Measurements from ENCODE around the gene DLK2.

DNA sequence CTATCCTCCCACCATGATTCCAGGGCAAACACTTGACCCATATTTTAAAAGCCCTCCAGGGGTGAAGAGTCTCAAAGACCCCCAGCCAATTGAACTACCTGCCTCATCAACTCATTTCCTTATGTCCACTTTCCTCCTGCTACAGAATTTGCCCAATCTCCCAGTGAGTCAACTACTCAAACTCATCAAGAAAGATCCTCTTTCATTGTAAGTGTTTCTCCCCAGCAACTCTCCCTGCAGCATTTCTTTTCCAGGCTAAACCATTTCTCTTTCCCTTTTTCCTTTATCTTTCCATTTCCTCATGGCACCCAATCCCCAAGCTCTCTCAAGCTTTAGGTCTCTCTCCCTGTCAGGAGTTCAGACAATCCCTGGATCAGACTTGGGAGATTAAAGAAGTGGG lies 1.5 kb downstream of the DLK2 start:
- TF ChIP-seq, protein P1, sequence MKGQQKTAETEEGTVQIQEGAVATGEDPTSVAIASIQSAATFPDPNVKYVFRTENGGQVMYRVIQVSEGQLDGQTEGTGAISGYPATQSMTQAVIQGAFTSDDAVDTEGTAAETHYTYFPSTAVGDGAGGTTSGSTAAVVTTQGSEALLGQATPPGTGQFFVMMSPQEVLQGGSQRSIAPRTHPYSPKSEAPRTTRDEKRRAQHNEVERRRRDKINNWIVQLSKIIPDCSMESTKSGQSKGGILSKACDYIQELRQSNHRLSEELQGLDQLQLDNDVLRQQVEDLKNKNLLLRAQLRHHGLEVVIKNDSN (CRISPR knock-in tag; IDR thresholded peaks at IDR 0.05), result no peak
- TF ChIP-seq, protein P2, sequence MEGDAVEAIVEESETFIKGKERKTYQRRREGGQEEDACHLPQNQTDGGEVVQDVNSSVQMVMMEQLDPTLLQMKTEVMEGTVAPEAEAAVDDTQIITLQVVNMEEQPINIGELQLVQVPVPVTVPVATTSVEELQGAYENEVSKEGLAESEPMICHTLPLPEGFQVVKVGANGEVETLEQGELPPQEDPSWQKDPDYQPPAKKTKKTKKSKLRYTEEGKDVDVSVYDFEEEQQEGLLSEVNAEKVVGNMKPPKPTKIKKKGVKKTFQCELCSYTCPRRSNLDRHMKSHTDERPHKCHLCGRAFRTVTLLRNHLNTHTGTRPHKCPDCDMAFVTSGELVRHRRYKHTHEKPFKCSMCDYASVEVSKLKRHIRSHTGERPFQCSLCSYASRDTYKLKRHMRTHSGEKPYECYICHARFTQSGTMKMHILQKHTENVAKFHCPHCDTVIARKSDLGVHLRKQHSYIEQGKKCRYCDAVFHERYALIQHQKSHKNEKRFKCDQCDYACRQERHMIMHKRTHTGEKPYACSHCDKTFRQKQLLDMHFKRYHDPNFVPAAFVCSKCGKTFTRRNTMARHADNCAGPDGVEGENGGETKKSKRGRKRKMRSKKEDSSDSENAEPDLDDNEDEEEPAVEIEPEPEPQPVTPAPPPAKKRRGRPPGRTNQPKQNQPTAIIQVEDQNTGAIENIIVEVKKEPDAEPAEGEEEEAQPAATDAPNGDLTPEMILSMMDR (IDR thresholded peaks at IDR 0.05), result no peak
- TF ChIP-seq, protein P3, sequence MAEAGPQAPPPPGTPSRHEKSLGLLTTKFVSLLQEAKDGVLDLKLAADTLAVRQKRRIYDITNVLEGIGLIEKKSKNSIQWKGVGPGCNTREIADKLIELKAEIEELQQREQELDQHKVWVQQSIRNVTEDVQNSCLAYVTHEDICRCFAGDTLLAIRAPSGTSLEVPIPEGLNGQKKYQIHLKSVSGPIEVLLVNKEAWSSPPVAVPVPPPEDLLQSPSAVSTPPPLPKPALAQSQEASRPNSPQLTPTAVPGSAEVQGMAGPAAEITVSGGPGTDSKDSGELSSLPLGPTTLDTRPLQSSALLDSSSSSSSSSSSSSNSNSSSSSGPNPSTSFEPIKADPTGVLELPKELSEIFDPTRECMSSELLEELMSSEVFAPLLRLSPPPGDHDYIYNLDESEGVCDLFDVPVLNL (CRISPR knock-in tag; IDR thresholded peaks at IDR 0.05; ENCODE audit: borderline replicate concordance, low read depth), result no peak
- TF ChIP-seq ZNF317 (CRISPR knock-in tag; IDR thresholded peaks at IDR 0.05; ENCODE audit: borderline replicate concordance, low read depth) (no peak), ETV6 (CRISPR knock-in tag; IDR thresholded peaks at IDR 0.05) (no peak), CREM (CRISPR knock-in tag; IDR thresholded peaks at IDR 0.05) (no peak)

Data from WTC11 (cell line).